Neural cell (in vitro differentiated cells): ENCODE measurements around the gene AHRR. TPM values are rescaled to one million over a fixed set of nuclear protein-coding genes. Genes with fewer than 3 reads are reported as not detected.

Experiments used
- H2AFZ ChIP-seq: fragments of 200-600, 300-800 bp; sonication (generic), shearing (Covaris generic); 2 replicates; pipeline ENCODE4 v1.6.0; 2014; ENCODE audit warnings: low read depth, mild to moderate bottlenecking, antibody characterized with exemption, low read length, moderate library complexity
- H3F3A ChIP-seq: fragments of 200-600 bp; shearing (Covaris generic); 2 replicates; pipeline ENCODE4 v1.6.1; 2016; ENCODE audit warnings: mild to moderate bottlenecking, moderate library complexity, mixed read lengths, antibody characterized with exemption, low read length; ENCODE audit not compliant: insufficient read depth, poor library complexity, severe bottlenecking
- H3K27ac ChIP-seq: fragments of 200-600, 300-800 bp; sonication (generic), shearing (Covaris generic); 2 replicates; pipeline ENCODE4 v1.5.1; 2014; ENCODE audit warnings: mild to moderate bottlenecking, low read length, moderate library complexity
- H3K27me3 ChIP-seq: fragments of 300-800, 200-600 bp; sonication (generic), shearing (Covaris generic); 2 replicates; pipeline ENCODE4 v1.6.0; 2014; ENCODE audit warnings: mild to moderate bottlenecking, low read depth, low read length, moderate library complexity; ENCODE audit not compliant: insufficient read depth
- H3K36me3 ChIP-seq: fragments of 300-800, 200-600 bp; sonication (generic), shearing (Covaris generic); 2 replicates; pipeline ENCODE4 v1.5.1; 2014; ENCODE audit warnings: mild to moderate bottlenecking, antibody characterized with exemption, low read length, moderate library complexity; ENCODE audit not compliant: insufficient read depth
- H3K4me2 ChIP-seq: fragments of 300-800, 200-600 bp; sonication (generic), shearing (Covaris generic); 2 replicates; pipeline ENCODE4 v1.6.0; 2014; ENCODE audit warnings: mild to moderate bottlenecking, low read length
- H3K4me3 ChIP-seq: fragments of 300-800, 200-600 bp; sonication (generic), shearing (Covaris generic); 2 replicates; pipeline ENCODE4 v1.5.1; 2014; ENCODE audit warnings: mild to moderate bottlenecking, low read length, moderate library complexity
- H3K79me2 ChIP-seq: fragments of 200-600 bp; shearing (Covaris generic); replicated peaks from 2 replicates; pipeline ENCODE4 v1.6.0; 2014; ENCODE audit warnings: mild to moderate bottlenecking, low read length, moderate library complexity; ENCODE audit not compliant: insufficient read depth
- H3K9ac ChIP-seq: fragments of 300-800, 200-600 bp; sonication (generic), shearing (Covaris generic); 2 replicates; pipeline ENCODE4 v1.6.1; 2016; ENCODE audit warnings: mild to moderate bottlenecking, low read length, mixed read lengths
- H3K9me2 ChIP-seq: fragments of 200-600 bp; shearing (Covaris generic); 2 replicates; pipeline ENCODE4 v1.6.1; 2016; ENCODE audit warnings: mild to moderate bottlenecking, low read length, mixed read lengths; ENCODE audit not compliant: insufficient read depth
- H3K9me3 ChIP-seq: fragments of 200-600, 300-800 bp; sonication (generic), shearing (Covaris generic); 2 replicates; pipeline ENCODE4 v1.6.1; 2016; ENCODE audit warnings: mild to moderate bottlenecking, mixed run types, low read length, moderate library complexity, mixed read lengths
- H4K20me1 ChIP-seq: fragments of 200-600 bp; shearing (Covaris generic); 2 replicates; pipeline ENCODE4 v1.6.1; 2016; ENCODE audit warnings: mild to moderate bottlenecking, mixed run types; ENCODE audit not compliant: insufficient read depth
- CTCF ChIP-seq: fragments of 450-650 bp; IDR thresholded peaks from 2 replicates; pipeline ENCODE4 v1.5.1; 2014; ENCODE audit warnings: antibody characterized with exemption, mild to moderate bottlenecking, moderate library complexity; ENCODE audit not compliant: poor library complexity, severe bottlenecking
- EP300 ChIP-seq: fragments of 450-650 bp; conservative IDR thresholded peaks from 2 replicates; pipeline ENCODE4 v1.6.1; 2014; ENCODE audit warnings: antibody characterized with exemption, mild to moderate bottlenecking, moderate library complexity; ENCODE audit not compliant: poor library complexity, severe bottlenecking
- EZH2 ChIP-seq: fragments of 200-600, 300-800 bp; shearing (Covaris generic), sonication (generic); IDR thresholded peaks from 2 replicates; pipeline ENCODE4 v1.6.1; 2014; ENCODE audit warnings: antibody characterized with exemption, low read length, borderline replicate concordance, mild to moderate bottlenecking; ENCODE audit not compliant: insufficient read depth, poor library complexity, severe bottlenecking
- MXI1 ChIP-seq: fragments of 450-650 bp; conservative IDR thresholded peaks from 2 replicates; pipeline ENCODE4 v1.6.1; 2014; ENCODE audit warnings: antibody characterized with exemption, mild to moderate bottlenecking; ENCODE audit not compliant: poor library complexity, severe bottlenecking
- POLR2AphosphoS5 ChIP-seq: IDR thresholded peaks from 2 replicates; pipeline ENCODE4 v1.6.1; 2012
- RAD21 ChIP-seq: fragments of 450-650 bp; conservative IDR thresholded peaks from 2 replicates; pipeline ENCODE4 v1.6.1; 2014; ENCODE audit warnings: antibody characterized with exemption, mild to moderate bottlenecking, moderate library complexity
- SMC3 ChIP-seq: fragments of 450-650 bp; conservative IDR thresholded peaks from 2 replicates; pipeline ENCODE4 v1.6.1; 2014; ENCODE audit warnings: antibody characterized with exemption, mild to moderate bottlenecking, moderate library complexity; ENCODE audit not compliant: poor library complexity
- TAF1 ChIP-seq: IDR thresholded peaks from 2 replicates; pipeline ENCODE4 v1.6.1; 2012; ENCODE audit warnings: low read depth
- polyA plus RNA-seq: library from polyadenylated mRNA; depleted of rRNA; stranded (reverse); fragments of >200 nt; gene quantifications from 2 replicates; pipeline ENCODE4 v1.2.3, GENCODE V29; 2014
- TF ChIP-seq, protein P1 (sequence below): IDR thresholded peaks from 2 replicates; pipeline ENCODE4 v1.6.1; 2012; ENCODE audit warnings: borderline replicate concordance

AHRR gene
- polyA plus RNA-seq, 1 donor from 2014 or later = 0.26 TPM

DNA sequence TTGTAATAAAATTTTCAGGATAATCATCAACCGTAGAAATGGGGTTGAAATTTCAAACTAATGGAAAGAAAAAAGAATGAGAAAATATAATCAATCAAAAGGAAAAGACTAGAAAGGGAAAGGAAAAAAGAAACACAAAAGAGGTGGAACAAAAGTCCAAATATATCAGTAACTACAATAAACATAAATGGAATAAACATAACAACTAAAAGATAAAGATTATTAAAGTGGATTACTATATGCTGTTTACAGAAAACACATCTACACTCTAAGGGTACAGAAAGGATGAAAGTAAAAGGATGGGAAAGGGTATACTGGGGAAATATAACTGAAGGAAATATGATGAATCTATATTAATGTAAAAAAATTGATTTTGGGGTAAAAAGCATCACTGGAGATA, 43.0 kb downstream of the AHRR start:
- H3F3A ChIP-seq = no peaks in the 10 kb centered on the region
- H3K27me3 ChIP-seq = no peaks in the 10 kb centered on the region
- no peaks in the 10 kb centered on the region for H3K36me3 ChIP-seq
- H3K9ac ChIP-seq = no peak overlapping the region
- no peaks in the 10 kb centered on the region for H4K20me1 ChIP-seq
- no peaks in the 10 kb centered on the region for H3K79me2 ChIP-seq
- H3K4me3 ChIP-seq = no peak overlapping the region
- TF ChIP-seq MXI1 (no peak), RAD21 (no peak), EZH2 (no peak), POLR2AphosphoS5 (no peak), EP300 (no peak), CTCF (no peak), TAF1 (no peak), SMC3 (no peak)
- TF ChIP-seq, protein P1, sequence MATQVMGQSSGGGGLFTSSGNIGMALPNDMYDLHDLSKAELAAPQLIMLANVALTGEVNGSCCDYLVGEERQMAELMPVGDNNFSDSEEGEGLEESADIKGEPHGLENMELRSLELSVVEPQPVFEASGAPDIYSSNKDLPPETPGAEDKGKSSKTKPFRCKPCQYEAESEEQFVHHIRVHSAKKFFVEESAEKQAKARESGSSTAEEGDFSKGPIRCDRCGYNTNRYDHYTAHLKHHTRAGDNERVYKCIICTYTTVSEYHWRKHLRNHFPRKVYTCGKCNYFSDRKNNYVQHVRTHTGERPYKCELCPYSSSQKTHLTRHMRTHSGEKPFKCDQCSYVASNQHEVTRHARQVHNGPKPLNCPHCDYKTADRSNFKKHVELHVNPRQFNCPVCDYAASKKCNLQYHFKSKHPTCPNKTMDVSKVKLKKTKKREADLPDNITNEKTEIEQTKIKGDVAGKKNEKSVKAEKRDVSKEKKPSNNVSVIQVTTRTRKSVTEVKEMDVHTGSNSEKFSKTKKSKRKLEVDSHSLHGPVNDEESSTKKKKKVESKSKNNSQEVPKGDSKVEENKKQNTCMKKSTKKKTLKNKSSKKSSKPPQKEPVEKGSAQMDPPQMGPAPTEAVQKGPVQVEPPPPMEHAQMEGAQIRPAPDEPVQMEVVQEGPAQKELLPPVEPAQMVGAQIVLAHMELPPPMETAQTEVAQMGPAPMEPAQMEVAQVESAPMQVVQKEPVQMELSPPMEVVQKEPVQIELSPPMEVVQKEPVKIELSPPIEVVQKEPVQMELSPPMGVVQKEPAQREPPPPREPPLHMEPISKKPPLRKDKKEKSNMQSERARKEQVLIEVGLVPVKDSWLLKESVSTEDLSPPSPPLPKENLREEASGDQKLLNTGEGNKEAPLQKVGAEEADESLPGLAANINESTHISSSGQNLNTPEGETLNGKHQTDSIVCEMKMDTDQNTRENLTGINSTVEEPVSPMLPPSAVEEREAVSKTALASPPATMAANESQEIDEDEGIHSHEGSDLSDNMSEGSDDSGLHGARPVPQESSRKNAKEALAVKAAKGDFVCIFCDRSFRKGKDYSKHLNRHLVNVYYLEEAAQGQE = no peak
- no peaks in the 10 kb centered on the region for H3K9me3 ChIP-seq
- H2AFZ ChIP-seq = no peak overlapping the region
- H3K27ac ChIP-seq = no peak overlapping the region
- no peaks in the 10 kb centered on the region for H3K9me2 ChIP-seq
- H3K4me2 ChIP-seq = no peak overlapping the region

DNA sequence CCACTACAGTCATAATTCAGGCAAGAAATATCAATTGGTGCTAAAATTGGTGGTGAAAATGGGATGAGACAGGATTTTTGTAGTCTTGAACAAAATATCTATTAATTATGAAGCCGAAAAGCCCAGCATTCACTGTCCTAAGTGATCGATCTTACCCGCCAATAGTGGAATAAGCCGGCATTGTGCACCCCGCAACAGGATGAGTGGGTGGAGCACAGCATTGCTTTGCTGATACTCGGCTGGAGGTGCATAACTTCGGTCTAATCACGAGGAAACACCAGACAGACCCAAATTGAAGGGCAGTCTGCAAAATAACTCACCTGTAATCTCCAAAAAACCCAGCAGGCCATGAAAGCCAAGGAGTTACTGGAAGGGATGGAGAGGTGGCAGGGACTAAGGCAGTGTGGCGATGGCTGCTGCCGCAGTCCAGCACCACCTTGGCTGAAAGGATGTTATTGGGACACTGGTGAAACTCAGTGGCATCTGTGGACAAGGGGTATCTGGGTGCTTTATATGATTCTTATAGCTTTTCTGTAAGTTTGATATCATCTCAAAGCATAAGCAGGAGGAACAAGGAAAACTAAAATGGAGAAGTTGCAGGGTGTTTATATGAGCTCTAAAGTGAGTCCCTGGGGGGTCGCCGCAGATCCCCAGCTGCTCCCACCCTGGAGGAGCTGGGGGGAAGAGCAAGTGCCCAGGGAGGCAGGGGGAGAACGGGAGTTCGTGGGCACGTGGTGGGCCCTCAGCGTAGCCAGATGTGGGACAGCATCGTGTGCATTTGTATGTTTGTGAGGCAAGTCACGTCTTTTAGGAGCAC, 45.2 kb downstream of the AHRR start:
- Histone ChIP-seq H3K79me2 (no peaks in the 10 kb centered on the region), H3F3A (no peaks in the 10 kb centered on the region), H3K36me3 (no peaks in the 10 kb centered on the region), H3K27me3 (no peaks in the 10 kb centered on the region), H3K4me2 (no peak overlapping the region), H3K9ac (no peak overlapping the region), H3K4me3 (no peak overlapping the region), H3K9me3 (no peaks in the 10 kb centered on the region), H4K20me1 (no peaks in the 10 kb centered on the region), H3K27ac (no peak overlapping the region), H3K9me2 (no peaks in the 10 kb centered on the region), H2AFZ (no peak overlapping the region)
- no peak for TF ChIP-seq EZH2
- TF ChIP-seq MXI1 = no peak
- no peak for TF ChIP-seq RAD21
- TF ChIP-seq EP300 = no peak
- TF ChIP-seq, protein P1 = no peak
- no peak for TF ChIP-seq POLR2AphosphoS5
- TF ChIP-seq SMC3 = no peak
- TF ChIP-seq TAF1 = no peak
- no peak for TF ChIP-seq CTCF
